Esophagus squamous epithelium (tissue), 4 donors: Measurements from ENCODE around the gene NEUROG2.

Experiments
- POLR2A ChIP-seq, 4 donors: fragments of 450-650 bp; IDR thresholded peaks; one replicate each; pipeline ENCODE4 v1.6.1; 2017; ENCODE audit warnings: antibody characterized with exemption in 4 of 4, mild to moderate bottlenecking in 4 of 4, moderate library complexity in 3 of 4
- TF ChIP-seq, protein P1 (sequence below), 6 experiments: fragments of 450-650 bp in 4 of 6; fragments of 200-600 bp in 2 of 6; sonication (generic) in 2 of 6; IDR thresholded peaks; one replicate each; pipeline ENCODE4 v1.5.1; 2016 to 2019; ENCODE audit warnings: antibody characterized with exemption in 6 of 6, mild to moderate bottlenecking in 4 of 6, moderate library complexity in 4 of 6

DNA sequence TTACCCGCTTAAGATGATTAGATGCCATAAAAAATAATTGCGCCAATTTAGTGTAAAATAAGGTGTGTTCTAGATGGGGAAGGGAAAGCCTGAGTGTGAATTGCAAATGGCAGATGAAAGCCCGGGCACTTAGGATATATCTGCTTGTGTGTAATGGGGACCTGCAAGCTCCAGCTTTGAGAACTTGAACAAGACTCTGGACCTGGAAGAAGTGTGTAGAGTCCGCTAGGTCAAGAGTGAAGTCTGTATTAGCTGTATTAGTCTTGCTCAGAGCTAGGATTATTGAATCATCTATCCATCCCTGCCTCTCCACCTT lies 4.2 kb downstream of the NEUROG2 start:
- TF ChIP-seq, protein P1, sequence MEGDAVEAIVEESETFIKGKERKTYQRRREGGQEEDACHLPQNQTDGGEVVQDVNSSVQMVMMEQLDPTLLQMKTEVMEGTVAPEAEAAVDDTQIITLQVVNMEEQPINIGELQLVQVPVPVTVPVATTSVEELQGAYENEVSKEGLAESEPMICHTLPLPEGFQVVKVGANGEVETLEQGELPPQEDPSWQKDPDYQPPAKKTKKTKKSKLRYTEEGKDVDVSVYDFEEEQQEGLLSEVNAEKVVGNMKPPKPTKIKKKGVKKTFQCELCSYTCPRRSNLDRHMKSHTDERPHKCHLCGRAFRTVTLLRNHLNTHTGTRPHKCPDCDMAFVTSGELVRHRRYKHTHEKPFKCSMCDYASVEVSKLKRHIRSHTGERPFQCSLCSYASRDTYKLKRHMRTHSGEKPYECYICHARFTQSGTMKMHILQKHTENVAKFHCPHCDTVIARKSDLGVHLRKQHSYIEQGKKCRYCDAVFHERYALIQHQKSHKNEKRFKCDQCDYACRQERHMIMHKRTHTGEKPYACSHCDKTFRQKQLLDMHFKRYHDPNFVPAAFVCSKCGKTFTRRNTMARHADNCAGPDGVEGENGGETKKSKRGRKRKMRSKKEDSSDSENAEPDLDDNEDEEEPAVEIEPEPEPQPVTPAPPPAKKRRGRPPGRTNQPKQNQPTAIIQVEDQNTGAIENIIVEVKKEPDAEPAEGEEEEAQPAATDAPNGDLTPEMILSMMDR (IDR thresholded peaks at IDR 0.05): no peak
- no peak for TF ChIP-seq POLR2A (IDR thresholded peaks at IDR 0.05)
